ENCODE data around the gene BMP8B. TPM values are rescaled to one million over a fixed set of nuclear protein-coding genes. Genes with fewer than 3 reads are reported as not detected.
A peak's percentile ranks its signal among the peaks of the same experiment; 100 is the strongest.
"Not testable (repeated sequence)": the region's sequence is repeated elsewhere in the genome, so short reads cannot be mapped to it uniquely, and the experiment has no call there.

BMP8B gene
- total RNA-seq, 1 experiment from 2014 or later: 5.9 TPM

DNA sequence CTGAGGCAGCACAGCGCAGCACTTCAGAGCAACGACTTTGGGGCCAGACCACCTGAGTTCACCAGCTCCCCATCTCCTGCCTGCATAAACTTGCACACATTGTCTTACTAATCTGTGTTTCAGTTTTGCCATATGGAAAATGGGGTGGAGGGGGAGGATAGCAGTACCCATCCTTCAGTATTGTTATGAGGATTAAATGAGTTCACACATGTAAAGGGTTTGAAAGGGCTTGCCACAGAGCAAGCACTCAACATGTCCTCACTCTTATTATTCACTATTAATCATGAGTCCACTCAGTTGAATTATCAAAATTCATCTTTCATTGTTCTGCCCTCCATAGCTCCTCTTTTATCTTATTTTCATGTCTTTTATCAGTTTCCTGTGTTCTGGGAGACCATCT is 40.1 kb upstream of the BMP8B start:
- Histone ChIP-seq H3K4me3 (ENCODE audit: low read depth, low read length) (no peak overlapping the region), H3K9me3 (no peaks in the 10 kb centered on the region), H3K4me1 (peaks cover 43% of the 10 kb centered on the region), H3K36me3 (ENCODE audit: control insufficient read depth, insufficient read depth, low read length) (no peaks in the 10 kb centered on the region), H3K27me3 (replicated peaks; ENCODE audit: control insufficient read depth, insufficient read depth, low read length) (no peaks in the 10 kb centered on the region)
- Mint-ChIP-seq H3K4me3 (ENCODE audit: unreplicated experiment) (no peak overlapping the region), H3K9me3 (ENCODE audit: unreplicated experiment) (peaks cover 8% of the 10 kb centered on the region), H3K4me1 (ENCODE audit: low read depth, unreplicated experiment) (peaks cover 52% of the 10 kb centered on the region), H3K27me3 (ENCODE audit: insufficient read depth, unreplicated experiment) (no peaks in the 10 kb centered on the region), H3K27ac (ENCODE audit: unreplicated experiment) (no peak overlapping the region), H3K36me3 (ENCODE audit: insufficient read depth, unreplicated experiment) (peaks cover 6% of the 10 kb centered on the region)
- DNase-seq: no peak
- TF ChIP-seq, protein P1, sequence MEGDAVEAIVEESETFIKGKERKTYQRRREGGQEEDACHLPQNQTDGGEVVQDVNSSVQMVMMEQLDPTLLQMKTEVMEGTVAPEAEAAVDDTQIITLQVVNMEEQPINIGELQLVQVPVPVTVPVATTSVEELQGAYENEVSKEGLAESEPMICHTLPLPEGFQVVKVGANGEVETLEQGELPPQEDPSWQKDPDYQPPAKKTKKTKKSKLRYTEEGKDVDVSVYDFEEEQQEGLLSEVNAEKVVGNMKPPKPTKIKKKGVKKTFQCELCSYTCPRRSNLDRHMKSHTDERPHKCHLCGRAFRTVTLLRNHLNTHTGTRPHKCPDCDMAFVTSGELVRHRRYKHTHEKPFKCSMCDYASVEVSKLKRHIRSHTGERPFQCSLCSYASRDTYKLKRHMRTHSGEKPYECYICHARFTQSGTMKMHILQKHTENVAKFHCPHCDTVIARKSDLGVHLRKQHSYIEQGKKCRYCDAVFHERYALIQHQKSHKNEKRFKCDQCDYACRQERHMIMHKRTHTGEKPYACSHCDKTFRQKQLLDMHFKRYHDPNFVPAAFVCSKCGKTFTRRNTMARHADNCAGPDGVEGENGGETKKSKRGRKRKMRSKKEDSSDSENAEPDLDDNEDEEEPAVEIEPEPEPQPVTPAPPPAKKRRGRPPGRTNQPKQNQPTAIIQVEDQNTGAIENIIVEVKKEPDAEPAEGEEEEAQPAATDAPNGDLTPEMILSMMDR (IDR thresholded peaks at IDR 0.05; ENCODE audit: insufficient read depth in 1 of 2, low read depth in 1 of 2, low read length in 1 of 2, severe bottlenecking in 1 of 2, unreplicated experiment in 1 of 2): no peak
- intact Hi-C loops (cut with micrococcal nuclease; ENCODE audit: unreplicated experiment): no loop called here
- POLR2A ChIA-PET: no interaction called here
- no TSS peak for BruUV-seq (replicated peaks)
- CTCF ChIA-PET: no interaction called here

DNA sequence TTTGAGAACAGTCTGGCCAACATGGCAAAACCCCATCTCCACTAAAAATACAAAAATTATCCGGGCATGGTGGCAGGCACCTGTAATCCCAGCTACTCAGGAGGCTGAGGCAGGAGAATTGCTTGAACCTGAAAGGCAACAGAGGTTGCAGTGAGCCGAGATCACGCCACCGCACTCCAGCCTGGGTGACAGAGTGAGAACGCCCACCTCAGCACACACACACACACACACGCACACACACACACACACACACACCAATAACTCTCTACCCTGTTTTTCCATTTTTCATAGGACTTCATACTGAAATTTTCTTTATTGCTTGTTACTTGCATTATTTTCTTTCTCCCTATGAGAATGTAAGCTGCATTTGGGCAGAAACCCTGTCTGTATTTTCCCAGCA is 39.6 kb upstream of the BMP8B start:
- BruUV-seq (replicated peaks); H3K27me3 Mint-ChIP-seq (ENCODE audit: insufficient read depth, unreplicated experiment); H3K4me3 Mint-ChIP-seq (ENCODE audit: unreplicated experiment); POLR2A ChIA-PET; DNase-seq; H3K27ac Mint-ChIP-seq (ENCODE audit: unreplicated experiment); H3K36me3 ChIP-seq (ENCODE audit: control insufficient read depth, insufficient read depth, low read length); CTCF ChIA-PET; H3K9me3 Mint-ChIP-seq (ENCODE audit: unreplicated experiment); H3K9me3 ChIP-seq; H3K36me3 Mint-ChIP-seq (ENCODE audit: insufficient read depth, unreplicated experiment); H3K4me3 ChIP-seq (ENCODE audit: low read depth, low read length); intact Hi-C loops (cut with micrococcal nuclease; ENCODE audit: unreplicated experiment); H3K27me3 ChIP-seq (replicated peaks; ENCODE audit: control insufficient read depth, insufficient read depth, low read length): not testable (repeated sequence)
- H3K4me1 ChIP-seq: peaks cover 43% of the 10 kb centered on the region
- H3K4me1 Mint-ChIP-seq (ENCODE audit: low read depth, unreplicated experiment): peaks cover 52% of the 10 kb centered on the region

DNA sequence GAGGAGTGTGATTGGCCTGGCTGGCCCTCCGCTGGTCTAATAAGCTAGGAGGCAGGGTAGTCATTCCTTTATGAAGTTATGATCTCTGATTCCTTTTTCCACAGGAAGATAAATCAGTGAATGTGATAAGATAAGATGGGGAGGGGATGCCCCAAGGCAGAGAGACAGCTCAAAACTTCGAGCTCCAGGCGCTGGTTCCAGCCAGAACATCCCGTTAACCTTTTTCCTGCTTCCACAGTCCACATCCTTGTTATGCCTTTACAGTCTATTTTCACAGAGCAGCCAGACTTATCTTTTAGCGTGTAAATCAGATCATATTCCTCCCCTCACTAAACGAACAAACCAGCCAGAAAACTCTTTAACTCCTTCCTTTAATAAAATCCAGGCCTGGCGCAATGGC is 38.5 kb upstream of the BMP8B start:
- H3K36me3 Mint-ChIP-seq (ENCODE audit: insufficient read depth, unreplicated experiment): peaks cover 12% of the 10 kb centered on the region
- peak in 1 of 2 experiments; percentile 19 for DNase-seq
- peak overlapping the region; percentile 75 for H3K27ac Mint-ChIP-seq (ENCODE audit: unreplicated experiment)
- peaks cover 43% of the 10 kb centered on the region for H3K4me1 ChIP-seq
- ChIA-PET POLR2A (interaction anchor here (0.7 kb wide), 1 partner anchor 10 kb away, joined by 3 read pairs; no protein-coding TSS in a partner anchor), CTCF (interaction anchor here (1.0 to 1.1 kb wide), 2 partner anchors 10 to 75 kb away, joined by 3 to 4 read pairs; partner anchors contain the start of gene MYCL)
- H3K4me3 ChIP-seq (ENCODE audit: low read depth, low read length): no peak overlapping the region
- H3K27me3 ChIP-seq (replicated peaks; ENCODE audit: control insufficient read depth, insufficient read depth, low read length): no peaks in the 10 kb centered on the region
- H3K9me3 ChIP-seq: no peaks in the 10 kb centered on the region
- H3K36me3 ChIP-seq (ENCODE audit: control insufficient read depth, insufficient read depth, low read length): no peaks in the 10 kb centered on the region
- intact Hi-C loops (cut with micrococcal nuclease; ENCODE audit: unreplicated experiment): no loop called here
- TF ChIP-seq, protein P1 (IDR thresholded peaks at IDR 0.05; ENCODE audit: insufficient read depth in 1 of 2, low read depth in 1 of 2, low read length in 1 of 2, severe bottlenecking in 1 of 2, unreplicated experiment in 1 of 2): no peak
- peaks cover 52% of the 10 kb centered on the region for H3K4me1 Mint-ChIP-seq (ENCODE audit: low read depth, unreplicated experiment)
- BruUV-seq (replicated peaks): no TSS peak
- no peaks in the 10 kb centered on the region for H3K27me3 Mint-ChIP-seq (ENCODE audit: insufficient read depth, unreplicated experiment)
- peaks cover 10% of the 10 kb centered on the region for H3K9me3 Mint-ChIP-seq (ENCODE audit: unreplicated experiment)
- no peak overlapping the region for H3K4me3 Mint-ChIP-seq (ENCODE audit: unreplicated experiment)

DNA sequence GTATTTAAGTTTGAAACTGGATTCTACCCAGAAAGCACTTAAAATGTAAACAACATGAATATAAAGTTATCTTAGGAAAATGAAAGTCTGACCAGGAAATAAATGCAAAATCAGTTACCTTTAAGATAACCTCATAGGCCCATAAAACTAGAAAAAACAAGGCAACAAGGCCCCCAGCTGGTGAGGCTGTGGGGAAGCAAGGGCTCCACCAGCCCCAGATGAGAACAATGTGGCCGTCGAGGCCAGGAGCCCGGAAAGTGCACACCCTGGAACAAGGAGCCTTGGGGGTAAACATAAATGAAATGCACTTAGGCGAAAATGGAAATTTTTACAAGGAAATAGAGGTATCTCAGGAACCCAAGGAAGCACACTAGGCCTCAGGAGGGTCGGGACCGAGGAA is 37.9 kb upstream of the BMP8B start:
- H3K9me3 Mint-ChIP-seq (ENCODE audit: unreplicated experiment): peaks cover 10% of the 10 kb centered on the region
- H3K4me1 Mint-ChIP-seq (ENCODE audit: low read depth, unreplicated experiment): peaks cover 52% of the 10 kb centered on the region
- TF ChIP-seq, protein P1 (IDR thresholded peaks at IDR 0.05; ENCODE audit: insufficient read depth in 1 of 2, low read depth in 1 of 2, low read length in 1 of 2, severe bottlenecking in 1 of 2, unreplicated experiment in 1 of 2): no peak
- ChIA-PET CTCF (interaction anchor here (1.0 to 1.1 kb wide), 2 partner anchors 9 to 75 kb away, joined by 3 to 4 read pairs; partner anchors contain the start of gene MYCL), POLR2A (no interaction called here)
- Histone ChIP-seq H3K36me3 (ENCODE audit: control insufficient read depth, insufficient read depth, low read length) (no peaks in the 10 kb centered on the region), H3K4me3 (ENCODE audit: low read depth, low read length) (no peak overlapping the region), H3K4me1 (peaks cover 43% of the 10 kb centered on the region), H3K27me3 (replicated peaks; ENCODE audit: control insufficient read depth, insufficient read depth, low read length) (no peaks in the 10 kb centered on the region), H3K9me3 (no peaks in the 10 kb centered on the region)
- intact Hi-C loops (cut with micrococcal nuclease; ENCODE audit: unreplicated experiment): loop anchor here (1.0 kb wide), 1 partner anchor 9 kb away; no protein-coding TSS in a partner anchor
- peaks cover 12% of the 10 kb centered on the region for H3K36me3 Mint-ChIP-seq (ENCODE audit: insufficient read depth, unreplicated experiment)
- BruUV-seq (replicated peaks): no TSS peak
- H3K4me3 Mint-ChIP-seq (ENCODE audit: unreplicated experiment): no peak overlapping the region
- peak in 1 of 2 experiments; percentile 13 for DNase-seq
- H3K27me3 Mint-ChIP-seq (ENCODE audit: insufficient read depth, unreplicated experiment): no peaks in the 10 kb centered on the region
- peak overlapping the region; percentile 75 for H3K27ac Mint-ChIP-seq (ENCODE audit: unreplicated experiment)

All from Caco-2 (cell line).